Rectal smooth muscle tissue (tissue), 1 donor: ENCODE data around the gene FMN1.

Source experiments
- H3K27ac ChIP-seq: one replicate; pipeline ENCODE4 v1.7.0; 2013; ENCODE audit warnings: low read depth, low read length, inconsistent platforms
- H3K27me3 ChIP-seq: one replicate; pipeline ENCODE4 v1.7.0; 2013; ENCODE audit warnings: low read length; ENCODE audit not compliant: control insufficient read depth, insufficient read depth
- H3K36me3 ChIP-seq: one replicate; pipeline ENCODE4 v1.7.0; 2013; ENCODE audit warnings: low read length; ENCODE audit not compliant: control insufficient read depth, insufficient read depth
- H3K4me1 ChIP-seq: one replicate; pipeline ENCODE4 v1.7.0; 2013; ENCODE audit warnings: low read length; ENCODE audit not compliant: control insufficient read depth, insufficient read depth
- H3K4me3 ChIP-seq: one replicate; pipeline ENCODE4 v1.7.0; 2013; ENCODE audit warnings: low read length
- H3K9ac ChIP-seq: one replicate; pipeline ENCODE4 v1.7.0; 2013; ENCODE audit warnings: low read length

Gene FMN1

DNA sequence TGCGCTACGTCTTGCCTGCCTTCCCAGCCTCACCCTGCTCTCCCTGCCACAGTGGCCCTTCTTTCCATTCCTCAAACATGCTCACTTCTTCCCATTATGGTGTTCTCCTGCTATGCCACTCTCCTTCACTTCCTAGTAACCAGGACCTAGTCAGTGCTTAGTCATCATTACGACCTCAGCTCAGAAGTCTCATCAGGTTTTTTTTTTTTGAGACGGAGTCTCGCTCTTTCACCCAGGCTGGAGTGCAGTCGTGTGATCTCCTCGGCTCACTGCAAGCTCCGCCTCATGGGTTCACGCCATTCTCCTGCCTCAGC is 327.2 kb downstream of the FMN1 start:
- Histone ChIP-seq H3K27me3 (no peaks in the 10 kb centered on the region), H3K27ac (no peak overlapping the region), H3K36me3 (no peaks in the 10 kb centered on the region), H3K4me3 (no peak overlapping the region), H3K9ac (no peak overlapping the region), H3K4me1 (peaks cover 2% of the 10 kb centered on the region)

DNA sequence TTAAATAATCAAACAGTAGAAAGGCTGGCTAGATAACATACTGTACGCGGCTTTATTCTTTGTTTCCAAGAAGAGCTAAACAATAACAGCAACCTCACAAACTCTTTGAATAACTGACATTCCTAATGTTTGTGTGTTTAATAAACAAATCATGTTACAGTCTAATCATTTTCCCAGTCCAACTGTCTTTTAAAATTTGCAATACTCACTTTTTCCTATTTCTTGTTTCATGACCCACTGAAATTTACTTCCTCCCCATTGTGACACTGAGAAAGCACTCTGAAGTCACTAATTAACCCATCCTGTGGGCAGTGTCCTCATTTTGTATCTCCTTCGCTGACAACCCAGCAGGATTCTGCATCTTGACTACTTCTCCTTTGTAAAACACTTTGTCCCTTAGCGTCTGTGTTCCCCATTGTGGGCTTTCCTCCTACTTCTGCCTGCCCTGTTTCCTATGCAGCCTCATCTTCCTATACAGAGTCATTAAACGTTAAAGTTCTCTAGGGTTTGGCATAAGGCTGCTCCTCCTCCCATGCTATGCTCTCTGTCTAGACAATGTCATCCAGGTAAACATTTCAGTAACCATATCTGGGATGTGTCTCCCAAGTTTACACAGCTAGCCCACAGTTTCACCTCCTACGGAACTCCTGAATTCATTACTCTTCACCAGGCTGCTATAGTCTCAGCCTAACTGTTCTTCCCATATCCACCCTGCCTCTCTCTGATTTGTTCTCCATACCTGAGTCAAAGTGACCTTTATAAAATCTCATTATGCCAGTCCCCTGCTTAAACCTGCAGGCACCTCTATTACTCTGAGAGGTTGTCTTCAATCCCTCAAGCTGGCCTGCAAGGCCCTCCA is 327.8 kb downstream of the FMN1 start:
- Histone ChIP-seq H3K27ac (no peak overlapping the region), H3K27me3 (no peaks in the 10 kb centered on the region), H3K4me3 (no peak overlapping the region), H3K36me3 (no peaks in the 10 kb centered on the region), H3K9ac (no peak overlapping the region), H3K4me1 (no peaks in the 10 kb centered on the region)

DNA sequence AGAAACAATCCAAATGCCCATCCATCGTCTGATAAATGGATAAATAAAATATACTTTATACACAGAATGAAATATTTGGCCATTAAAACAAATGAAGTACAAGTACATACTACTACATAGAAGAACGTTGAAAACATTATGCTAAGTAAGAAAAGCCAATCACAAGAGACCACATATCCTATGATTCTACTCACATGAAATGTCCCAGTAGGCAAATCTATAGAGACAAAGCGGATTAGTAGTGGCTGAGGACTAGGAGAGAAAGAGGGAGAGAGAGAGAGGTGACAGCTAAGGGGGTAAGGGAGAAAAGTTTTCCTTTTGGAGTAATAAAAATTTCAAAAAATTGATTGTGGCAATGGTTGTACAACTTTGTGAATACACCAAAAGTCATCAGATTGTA is 329.7 kb downstream of the FMN1 start:
- no peaks in the 10 kb centered on the region for H3K36me3 ChIP-seq
- no peaks in the 10 kb centered on the region for H3K27me3 ChIP-seq
- no peak overlapping the region for H3K9ac ChIP-seq
- no peak overlapping the region for H3K4me3 ChIP-seq
- no peak overlapping the region for H3K27ac ChIP-seq
- no peaks in the 10 kb centered on the region for H3K4me1 ChIP-seq

DNA sequence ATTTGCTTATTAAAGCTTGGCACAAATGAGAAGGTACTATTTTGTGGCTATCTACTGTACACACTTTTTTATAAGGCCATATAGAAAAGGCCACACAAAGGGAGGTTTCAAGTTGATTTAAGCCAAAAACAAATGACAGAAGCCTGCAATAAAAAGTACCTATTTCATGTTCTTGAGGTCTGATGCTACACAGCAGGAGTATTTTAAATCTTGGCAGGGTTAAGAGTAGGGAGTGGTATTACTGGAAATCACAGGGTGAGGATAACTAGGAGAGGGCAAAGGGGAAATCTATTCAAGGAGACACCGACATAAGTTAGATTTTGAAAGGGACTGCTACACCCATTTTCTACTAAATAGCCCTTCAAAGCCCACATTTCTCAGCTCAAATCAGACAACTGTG is 330.5 kb downstream of the FMN1 start:
- Histone ChIP-seq H3K27me3 (no peaks in the 10 kb centered on the region), H3K4me1 (no peaks in the 10 kb centered on the region), H3K4me3 (no peak overlapping the region), H3K9ac (no peak overlapping the region), H3K36me3 (no peaks in the 10 kb centered on the region), H3K27ac (no peak overlapping the region)

DNA sequence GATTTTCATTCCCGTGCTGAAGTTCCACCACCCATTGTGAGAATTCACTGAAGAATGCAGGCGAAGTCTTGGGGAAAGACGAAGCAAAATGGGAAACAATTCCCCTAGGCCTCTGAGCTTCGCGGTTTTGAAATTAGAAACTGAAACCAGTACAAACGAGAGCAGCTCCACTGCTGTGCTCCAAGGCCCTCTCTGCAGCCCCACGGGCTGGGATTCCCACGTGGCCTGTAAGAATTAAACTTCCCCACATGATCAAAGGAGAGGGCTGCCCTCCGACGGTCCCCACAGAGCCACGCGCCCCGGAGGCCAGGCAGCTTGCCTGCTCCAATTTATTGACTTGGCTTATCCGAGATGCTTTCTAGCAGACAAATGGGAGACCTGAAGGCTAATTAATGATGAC is 332.8 kb downstream of the FMN1 start:
- H3K27ac ChIP-seq, result peak overlapping the region; percentile 18

DNA sequence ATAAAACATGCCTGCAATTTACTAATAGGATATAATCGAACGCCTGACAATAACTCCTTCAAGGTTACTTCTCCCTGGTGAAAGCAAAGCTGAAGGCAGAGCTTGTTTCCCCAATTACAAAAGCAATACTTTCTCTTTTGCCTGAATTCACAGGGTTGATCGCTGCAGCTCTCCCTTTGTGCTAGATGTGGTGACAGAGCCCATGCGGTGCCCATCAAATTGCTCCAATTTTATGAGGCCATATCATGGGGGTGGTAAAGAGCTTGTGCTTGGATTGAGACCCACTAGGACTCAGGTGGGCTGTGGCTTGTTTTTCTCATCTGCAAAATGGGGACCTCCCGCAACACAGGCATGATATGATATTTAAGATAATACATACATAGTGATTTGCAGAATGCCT is 333.3 kb downstream of the FMN1 start:
- Histone ChIP-seq H3K27ac (no peak overlapping the region), H3K4me3 (no peak overlapping the region)

More for the DNA sequence above, 332.8 kb downstream of the FMN1 start:
- H3K9ac ChIP-seq, result no peak overlapping the region
- H3K4me3 ChIP-seq, result peak overlapping the region; percentile 2
- H3K36me3 ChIP-seq, result no peaks in the 10 kb centered on the region
- no peaks in the 10 kb centered on the region for H3K4me1 ChIP-seq
- no peaks in the 10 kb centered on the region for H3K27me3 ChIP-seq

DNA sequence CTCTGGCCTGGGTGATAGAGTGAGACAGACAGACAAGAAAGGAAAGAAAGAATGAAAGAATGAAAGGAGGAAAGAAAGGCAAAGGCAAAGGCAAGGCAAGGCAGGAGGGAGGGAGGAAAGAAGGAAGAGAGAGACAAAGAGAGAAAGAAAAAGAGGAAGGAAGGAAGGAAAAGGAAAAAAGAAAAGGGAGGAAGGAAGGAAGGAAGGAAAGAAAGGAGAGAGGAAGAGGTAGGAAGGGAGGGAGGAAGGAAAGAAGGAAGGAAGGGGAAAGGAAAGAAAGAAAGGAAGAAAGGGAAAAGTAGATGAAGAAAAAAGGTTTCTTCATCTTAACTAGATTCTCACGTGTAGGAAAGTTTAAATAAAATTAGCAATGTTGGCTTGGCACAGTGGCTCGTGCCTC is 334.5 kb downstream of the FMN1 start:
- no peak overlapping the region for H3K4me3 ChIP-seq
- peaks cover 5% of the 10 kb centered on the region for H3K4me1 ChIP-seq
- H3K27me3 ChIP-seq, result no peaks in the 10 kb centered on the region
- no peak overlapping the region for H3K27ac ChIP-seq
- H3K9ac ChIP-seq, result no peak overlapping the region
- H3K36me3 ChIP-seq, result no peaks in the 10 kb centered on the region

More for the DNA sequence above, 333.3 kb downstream of the FMN1 start:
- H3K27me3 ChIP-seq, result no peaks in the 10 kb centered on the region
- no peak overlapping the region for H3K9ac ChIP-seq
- H3K36me3 ChIP-seq, result no peaks in the 10 kb centered on the region
- H3K4me1 ChIP-seq, result no peaks in the 10 kb centered on the region

DNA sequence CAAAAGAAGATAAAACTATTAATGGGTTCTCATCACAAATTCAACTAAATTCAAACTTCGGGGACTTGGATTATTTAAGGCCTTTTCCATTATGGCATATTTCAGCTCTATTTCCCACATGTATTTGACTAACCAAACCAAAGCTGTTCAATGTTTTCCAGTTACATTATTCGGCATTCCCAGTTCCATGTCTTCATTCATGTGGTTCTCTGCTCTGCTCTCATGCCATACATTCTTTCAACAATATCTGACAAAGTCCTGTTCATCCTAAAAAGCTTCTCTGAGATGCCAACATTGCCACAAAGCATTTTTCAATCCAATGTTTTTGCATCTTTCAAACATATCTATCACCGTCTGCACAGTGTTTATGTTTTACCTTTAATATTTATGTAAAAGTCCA is 335.3 kb downstream of the FMN1 start:
- H3K27ac ChIP-seq, result no peak overlapping the region

DNA sequence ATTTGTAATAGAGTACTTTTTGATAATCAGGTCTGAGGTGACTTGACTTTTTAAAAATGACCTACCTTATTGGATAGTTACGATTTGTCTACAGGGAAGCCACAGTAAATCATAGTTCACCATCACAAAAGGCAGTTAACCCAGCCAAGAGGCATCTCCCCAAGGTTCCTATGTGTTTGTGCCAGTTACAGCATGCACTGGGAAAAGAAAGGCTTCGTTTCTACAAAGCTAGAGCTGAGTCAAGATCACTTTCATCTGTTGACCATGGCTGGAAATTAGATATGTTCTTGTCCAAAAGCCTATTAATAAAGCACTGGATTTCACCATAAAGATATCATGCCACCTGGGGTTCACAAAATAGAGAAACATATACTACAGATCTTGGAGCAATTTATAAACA is 336.8 kb downstream of the FMN1 start:
- no peak overlapping the region for H3K9ac ChIP-seq
- H3K27ac ChIP-seq, result no peak overlapping the region
- H3K36me3 ChIP-seq, result peaks cover 2% of the 10 kb centered on the region
- H3K4me1 ChIP-seq, result peaks cover 5% of the 10 kb centered on the region
- no peak overlapping the region for H3K4me3 ChIP-seq
- H3K27me3 ChIP-seq, result no peaks in the 10 kb centered on the region

More for the DNA sequence above, 335.3 kb downstream of the FMN1 start:
- no peak overlapping the region for H3K4me3 ChIP-seq
- no peak overlapping the region for H3K9ac ChIP-seq
- H3K27me3 ChIP-seq, result no peaks in the 10 kb centered on the region
- H3K36me3 ChIP-seq, result no peaks in the 10 kb centered on the region
- peaks cover 5% of the 10 kb centered on the region for H3K4me1 ChIP-seq

DNA sequence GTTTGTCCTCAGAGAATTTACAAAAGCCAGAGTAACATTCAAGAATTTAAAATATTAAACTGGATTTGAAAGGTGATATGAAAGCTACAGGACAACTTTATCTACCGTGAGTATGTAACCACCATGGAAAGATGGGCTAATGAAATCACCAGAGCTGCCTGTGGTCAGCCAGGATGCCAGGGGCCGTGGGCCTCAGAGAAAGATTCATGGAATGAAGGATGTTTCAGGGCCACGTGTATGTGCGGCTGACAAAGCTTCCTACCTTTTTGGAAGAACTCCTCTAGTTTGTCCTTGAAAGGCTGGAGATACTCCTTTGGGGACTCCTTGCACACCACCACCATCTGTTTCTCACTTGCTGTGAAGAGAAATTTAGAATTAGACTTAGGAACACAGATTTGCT is 337.8 kb downstream of the FMN1 start:
- no peak overlapping the region for H3K4me3 ChIP-seq
- no peak overlapping the region for H3K27ac ChIP-seq
- H3K9ac ChIP-seq, result no peak overlapping the region
- peaks cover 5% of the 10 kb centered on the region for H3K4me1 ChIP-seq
- H3K27me3 ChIP-seq, result no peaks in the 10 kb centered on the region
- H3K36me3 ChIP-seq, result peaks cover 2% of the 10 kb centered on the region

DNA sequence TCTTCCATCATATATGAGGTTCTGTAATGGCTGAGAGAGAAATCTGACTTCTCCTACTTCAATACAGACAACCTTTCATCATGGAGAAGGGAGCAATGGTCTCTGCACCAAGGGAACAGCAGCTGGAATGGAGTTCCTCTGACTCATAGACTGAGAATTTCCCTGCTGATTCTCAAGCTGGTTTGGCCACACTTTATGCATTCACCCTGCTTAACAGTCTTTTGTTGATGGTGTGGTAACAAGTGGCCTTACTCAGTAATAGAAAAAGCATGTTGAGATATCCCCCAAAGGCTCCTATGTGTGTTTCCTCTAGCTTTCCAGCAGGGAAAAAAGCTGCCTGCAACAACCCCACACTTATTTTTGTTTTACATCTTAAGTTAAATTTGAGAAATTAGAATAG is 338.6 kb downstream of the FMN1 start:
- no peaks in the 10 kb centered on the region for H3K27me3 ChIP-seq
- H3K4me1 ChIP-seq, result peaks cover 5% of the 10 kb centered on the region
- H3K9ac ChIP-seq, result no peak overlapping the region
- no peak overlapping the region for H3K27ac ChIP-seq
- no peak overlapping the region for H3K4me3 ChIP-seq
- H3K36me3 ChIP-seq, result peaks cover 2% of the 10 kb centered on the region

DNA sequence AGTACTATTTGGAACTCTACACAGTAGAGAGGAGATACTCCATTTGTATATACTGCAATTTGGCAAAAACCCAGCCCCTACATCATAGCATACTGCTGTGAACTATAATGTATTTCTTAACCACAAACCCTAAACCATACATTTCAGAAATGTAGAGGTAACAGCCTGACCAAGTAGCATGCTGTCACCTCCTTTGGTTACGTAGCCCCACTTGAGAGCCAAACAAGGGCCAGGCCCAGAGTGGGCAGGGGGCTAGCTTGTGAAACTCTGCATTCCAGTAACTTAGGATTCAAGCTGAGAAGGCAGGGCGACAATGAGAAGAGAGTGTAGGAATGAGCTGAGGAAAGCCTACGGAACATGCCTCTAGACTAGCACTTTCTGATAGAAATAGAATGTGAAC is 340.9 kb downstream of the FMN1 start:
- peaks cover 5% of the 10 kb centered on the region for H3K4me1 ChIP-seq
- H3K27ac ChIP-seq, result no peak overlapping the region
- no peak overlapping the region for H3K9ac ChIP-seq
- H3K36me3 ChIP-seq, result peaks cover 2% of the 10 kb centered on the region
- H3K4me3 ChIP-seq, result no peak overlapping the region
- H3K27me3 ChIP-seq, result no peaks in the 10 kb centered on the region

DNA sequence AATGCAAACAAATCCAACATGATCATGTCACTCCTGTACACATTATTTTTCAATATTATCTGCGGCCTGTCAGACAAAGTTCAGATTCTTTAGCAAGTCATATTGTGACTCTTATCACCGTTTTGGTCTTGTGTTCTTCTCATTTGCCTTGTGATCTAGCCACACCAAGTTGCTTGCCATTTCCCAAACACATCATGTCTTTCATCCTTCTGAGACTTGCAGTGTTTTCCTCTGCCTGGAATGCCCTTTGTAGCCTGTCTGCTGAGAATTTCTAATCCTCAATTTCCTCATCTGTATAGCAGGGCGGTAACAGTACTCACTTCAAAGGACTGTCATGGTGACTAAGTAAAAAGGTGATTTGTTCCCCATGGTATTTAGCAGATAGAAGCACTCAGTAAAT is 341.7 kb downstream of the FMN1 start:
- Histone ChIP-seq H3K27me3 (no peaks in the 10 kb centered on the region), H3K27ac (no peak overlapping the region), H3K4me3 (no peak overlapping the region), H3K36me3 (peaks cover 2% of the 10 kb centered on the region), H3K4me1 (peaks cover 5% of the 10 kb centered on the region), H3K9ac (no peak overlapping the region)
